MV-4-11 (cell line): Measurements from ENCODE around the gene RANBP9.

Experiments used
- DNase-seq: peaks from one replicate; lab custom pipeline; 2025; lab: John Stamatoyannopoulos, UW

RANBP9 gene

DNA sequence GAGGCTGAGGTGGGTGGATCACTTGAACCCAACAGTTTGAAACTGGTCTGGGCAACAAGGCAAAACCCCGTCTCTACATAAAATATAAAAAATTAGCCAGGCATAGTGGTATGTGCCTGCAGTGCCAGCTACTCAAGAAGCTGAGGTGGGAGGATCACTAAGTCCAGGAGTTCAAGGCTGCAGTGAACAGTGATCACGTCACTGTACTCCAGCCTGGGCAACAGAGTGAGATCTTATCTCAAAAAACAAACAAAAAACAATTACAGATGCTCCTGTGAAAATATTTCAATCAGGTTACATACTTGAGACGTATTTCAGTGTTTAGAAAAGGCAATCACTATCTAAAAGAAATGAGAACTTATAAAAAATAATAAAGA is 33.8 kb downstream of the RANBP9 start:
- DNase-seq: no peak

DNA sequence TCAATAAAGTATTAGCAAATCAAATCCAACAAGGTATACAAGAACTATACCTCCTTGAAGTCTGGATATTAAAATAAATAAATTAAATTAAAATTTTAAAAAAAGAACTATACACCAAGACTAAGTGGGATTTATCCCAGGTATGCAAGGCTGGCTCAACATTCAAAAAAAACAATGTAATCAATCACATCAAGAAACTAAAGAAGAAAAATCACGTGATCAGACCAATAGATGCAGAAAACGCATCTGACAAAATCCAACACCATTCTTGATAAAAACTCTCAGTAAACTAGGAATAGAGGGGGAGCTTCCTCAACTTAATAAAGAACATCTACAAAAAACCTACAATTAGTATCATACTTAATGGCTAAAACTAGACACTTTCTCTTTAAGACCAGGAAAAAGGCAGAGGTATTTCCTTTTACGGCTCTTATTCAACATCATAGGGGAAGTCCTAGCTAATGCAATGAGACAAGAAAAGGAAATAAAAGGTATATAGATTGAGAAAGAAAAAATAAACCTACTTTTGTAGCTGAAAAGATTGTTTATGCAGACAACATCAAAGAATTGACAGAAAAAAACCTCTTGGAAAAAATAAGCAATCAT is 35.0 kb downstream of the RANBP9 start:
- no peak for DNase-seq

DNA sequence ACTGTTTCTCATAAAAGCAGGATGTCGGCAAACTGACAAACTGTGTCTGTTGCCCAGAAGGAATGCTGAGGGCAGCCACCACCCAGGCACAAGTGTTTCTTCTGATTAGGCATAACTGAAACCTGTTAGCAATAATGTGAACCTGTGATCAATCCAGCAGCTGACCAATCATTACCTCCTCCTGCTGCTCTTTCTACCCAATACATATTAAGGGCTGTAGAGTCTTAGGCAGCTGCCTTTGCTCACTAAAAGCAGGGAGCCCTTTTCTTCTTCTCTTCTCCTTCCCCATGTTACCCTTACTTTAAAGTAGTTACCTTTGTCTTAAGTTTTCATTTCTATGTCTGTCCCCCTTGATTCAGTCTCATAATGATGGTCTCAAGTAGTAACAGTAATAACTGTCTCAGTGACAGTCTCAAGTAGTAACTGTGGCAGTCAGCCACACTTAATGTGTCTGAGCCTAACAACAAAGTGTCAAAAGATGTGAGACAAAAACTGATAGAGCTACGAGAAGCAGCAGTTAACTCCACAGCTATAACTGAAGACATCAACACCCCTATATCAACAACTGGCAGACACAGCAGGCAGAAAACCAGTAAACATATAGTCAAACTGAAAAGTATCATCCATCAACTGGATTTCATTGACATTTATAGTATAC is 37.0 kb downstream of the RANBP9 start:
- no peak for DNase-seq

- no peak for DNase-seq
Observed at GRCh38 chr6:13673825-13674444, 37.7 kb downstream of the RANBP9 start.

- DNase-seq: no peak
Observed at GRCh38 chr6:13673368-13673767, 38.3 kb downstream of the RANBP9 start.

GRCh38 chr6:13672904-13673303 is 38.7 kb downstream of the RANBP9 start:
- no peak for DNase-seq

DNA sequence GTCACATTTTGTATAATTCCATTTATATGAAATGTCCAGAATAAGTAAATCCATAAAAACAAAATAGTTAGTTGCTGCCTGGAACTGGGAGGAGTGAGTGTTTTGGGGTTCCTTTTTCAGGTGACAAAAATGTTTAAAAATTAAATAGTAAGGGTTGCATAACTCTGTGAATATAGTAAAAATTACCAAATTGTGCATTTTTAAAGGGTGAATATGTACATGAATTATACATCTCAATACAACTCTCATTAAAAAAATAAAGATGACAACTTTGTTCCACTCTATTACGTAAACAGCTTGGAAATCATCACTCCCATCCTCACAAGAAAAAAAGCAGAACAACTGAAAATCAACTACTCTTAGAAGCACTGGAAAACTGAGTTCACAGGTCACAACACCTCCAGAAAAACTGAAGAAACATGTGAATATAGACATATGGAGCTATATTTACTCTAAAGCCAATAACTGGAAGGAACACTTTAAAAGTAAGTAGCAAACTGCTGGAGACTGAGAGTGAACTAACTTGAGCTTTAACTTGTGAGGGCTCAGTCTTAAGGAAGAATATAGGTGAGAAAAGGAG is 40.0 kb downstream of the RANBP9 start:
- peak; percentile 47 for DNase-seq

DNA sequence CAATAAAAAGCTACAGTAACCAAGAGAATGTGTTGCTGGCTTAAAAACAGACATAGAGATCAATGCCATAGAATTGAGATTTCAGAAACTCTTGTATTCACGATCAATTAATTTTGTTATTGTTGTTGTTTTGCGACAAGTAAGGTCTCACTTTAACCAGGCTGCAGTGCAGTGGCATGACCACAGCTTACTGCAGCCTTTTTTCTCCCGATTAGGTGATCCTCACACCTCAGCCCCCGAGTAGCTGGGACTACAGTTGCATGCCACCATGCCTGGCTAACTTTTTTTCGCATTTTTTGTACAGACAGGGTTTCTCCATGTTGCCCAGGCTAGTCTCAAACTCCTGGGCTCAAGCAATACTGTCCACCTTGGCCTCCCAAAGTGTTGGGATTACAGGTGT is 42.2 kb downstream of the RANBP9 start:
- no peak for DNase-seq

DNA sequence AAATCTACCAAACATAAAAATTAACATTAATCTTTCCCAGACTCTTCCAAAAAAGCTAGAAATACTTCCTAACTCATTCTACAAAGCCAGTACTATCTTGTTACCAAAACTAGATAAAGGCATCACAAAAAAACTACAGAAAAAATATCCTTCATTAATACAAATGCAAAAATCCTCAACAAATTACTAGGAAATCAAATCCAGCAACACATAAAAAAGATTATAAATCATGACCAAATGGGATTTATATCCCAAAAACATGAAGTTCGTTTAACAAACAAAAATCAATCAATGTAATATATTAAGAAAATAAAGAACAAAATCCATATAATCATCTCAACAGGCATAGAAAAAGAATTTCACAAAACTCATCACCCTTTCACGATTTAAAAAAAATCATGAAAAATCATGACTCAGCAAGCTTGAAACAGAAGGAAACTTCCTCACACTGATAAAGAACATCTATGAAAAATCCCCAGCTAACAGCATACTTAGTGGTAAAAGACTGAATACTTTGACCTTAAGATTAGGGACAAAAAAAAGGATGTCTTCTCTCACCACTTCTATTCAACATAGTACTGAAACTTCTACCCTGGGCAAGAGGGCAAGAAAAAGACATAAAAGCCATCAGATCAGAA is 43.2 kb downstream of the RANBP9 start:
- peak; percentile 33 for DNase-seq

- peak; percentile 18 for DNase-seq
Observed at GRCh38 chr6:13667655-13668054, 44.0 kb downstream of the RANBP9 start.

GRCh38 chr6:13666194-13667105 is 45.2 kb downstream of the RANBP9 start:
- DNase-seq: no peak

- no peak for DNase-seq
Observed at GRCh38 chr6:13664703-13665352, 46.8 kb downstream of the RANBP9 start.

GRCh38 chr6:13663986-13664385 is 47.6 kb downstream of the RANBP9 start:
- DNase-seq: no peak

DNA sequence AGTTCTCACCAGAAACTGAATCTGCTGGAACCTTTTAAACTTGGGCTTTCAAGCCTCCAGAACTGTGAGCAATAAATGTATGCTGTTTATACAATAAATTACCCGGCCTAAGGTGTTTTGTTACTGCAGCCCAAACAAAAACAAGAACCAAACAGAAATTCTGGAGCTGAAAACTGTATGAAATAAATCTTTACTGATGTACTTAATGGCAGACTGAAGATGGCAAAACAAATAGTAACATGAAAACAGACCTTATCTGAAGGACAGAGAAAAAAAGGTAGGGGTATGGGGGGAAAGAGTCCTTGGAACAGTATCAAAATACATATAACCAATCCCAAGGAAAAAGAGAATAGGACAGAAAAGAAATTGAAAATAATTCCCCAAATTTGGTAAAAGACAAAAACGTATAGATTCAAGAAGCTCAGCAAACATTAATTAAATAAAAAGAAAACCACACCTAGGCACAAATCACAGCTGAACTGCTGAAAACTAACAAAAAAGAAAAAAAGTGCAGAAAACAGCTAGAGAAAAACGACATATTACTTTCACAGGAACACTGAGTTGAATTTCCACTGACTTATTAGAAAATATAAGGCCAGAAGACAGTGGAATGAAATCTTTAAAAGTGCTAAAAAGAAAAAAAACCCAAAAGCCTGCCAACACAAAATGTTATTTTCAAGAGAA is 48.8 kb downstream of the RANBP9 start:
- DNase-seq: no peak

GRCh38 chr6:13661647-13662046 is 50.0 kb downstream of the RANBP9 start:
- no peak for DNase-seq

GRCh38 chr6:13660893-13661292 is 50.7 kb downstream of the RANBP9 start:
- DNase-seq: no peak

GRCh38 chr6:13660273-13660672 is 51.4 kb downstream of the RANBP9 start:
- no peak for DNase-seq

DNA sequence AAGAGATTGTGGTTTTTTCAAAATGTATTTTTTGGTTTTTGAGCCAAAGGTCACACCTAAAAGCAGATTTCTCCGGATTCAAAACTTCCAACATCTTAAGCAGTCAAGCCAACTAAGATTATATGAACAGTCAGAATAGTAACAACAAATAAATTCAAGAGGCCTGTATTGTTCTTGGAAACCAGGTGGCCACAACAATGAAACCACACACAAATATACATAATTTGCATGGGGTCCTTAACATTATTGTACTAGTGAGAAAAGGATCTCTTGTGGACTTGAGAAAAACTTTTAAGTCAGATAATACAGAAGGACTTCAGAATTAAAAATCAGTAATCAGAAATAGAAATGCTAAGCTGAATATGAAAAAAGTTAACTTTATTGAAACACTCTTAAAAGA is 55.9 kb downstream of the RANBP9 start:
- DNase-seq: no peak

DNA sequence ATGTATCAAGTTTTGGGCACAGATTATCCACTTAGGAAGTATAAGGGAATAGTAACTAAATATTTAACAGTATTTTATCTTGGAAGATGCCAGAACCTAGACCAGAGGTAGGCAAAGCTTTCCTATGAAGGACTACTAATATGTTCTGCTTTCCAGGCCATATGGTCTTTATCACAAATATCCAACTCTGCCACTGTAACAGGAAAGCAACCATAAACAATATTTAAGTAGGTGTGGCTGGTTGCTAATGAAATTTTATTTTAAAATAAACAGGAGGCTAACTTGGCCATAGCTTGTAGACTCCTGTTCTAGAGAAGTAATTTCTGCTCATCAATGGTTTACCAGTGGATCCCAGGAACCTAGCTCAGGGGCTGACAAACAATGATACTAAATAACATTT is 57.1 kb downstream of the RANBP9 start:
- no peak for DNase-seq

GRCh38 chr6:13653296-13653695 is 58.3 kb downstream of the RANBP9 start:
- DNase-seq: no peak

DNA sequence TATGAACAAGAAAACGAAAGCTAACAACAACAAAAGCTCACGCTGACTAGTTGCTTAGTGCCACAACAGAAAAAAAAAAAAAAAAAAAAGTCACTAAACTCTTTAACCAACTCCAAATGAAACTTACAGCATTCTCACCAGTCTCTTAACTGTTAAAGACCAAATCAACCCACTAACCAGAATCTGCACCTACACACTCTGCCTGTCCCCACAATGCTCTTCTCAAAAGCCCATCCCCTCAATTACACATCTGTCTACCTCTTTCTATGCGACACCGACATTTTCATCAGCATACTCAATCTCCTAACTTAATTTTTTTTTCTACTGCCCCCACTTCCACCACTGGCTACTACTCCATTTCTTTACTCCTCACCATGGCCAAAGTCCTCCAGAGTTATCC is 62.2 kb downstream of the RANBP9 start:
- no peak for DNase-seq
